HT1080 (cell line): Measurements from ENCODE around the gene TFG. TPM values are rescaled to one million over a fixed set of nuclear protein-coding genes. Genes with fewer than 3 reads are reported as not detected.
"Not testable (repeated sequence)": the region's sequence is repeated elsewhere in the genome, so short reads cannot be mapped to it uniquely, and the experiment has no call there.

ENCODE experiments used
- DNase-seq: peaks from one replicate; pipeline ENCODE4 v3.0.0-alpha.2; 2015; ENCODE audit warnings: low read depth
- polyA plus RNA-seq, 2 experiments: library from polyadenylated mRNA; depleted of rRNA; stranded (reverse); fragments of >200 nt; gene quantifications; 2 replicates each; pipeline ENCODE4 v1.2.3, GENCODE V29; 2015
- total RNA-seq: library from RNA; depleted of rRNA; stranded (reverse); fragments of >200 nt; shearing (Covaris generic); gene quantifications from 2 replicates; pipeline ENCODE4 v1.2.3, GENCODE V29; 2014; rRNA removed

Gene TFG
- 59.5 and 105 TPM in 2 replicates for total RNA-seq
- polyA plus RNA-seq (2015; cell fraction: cytosol; rRNA removed), result 160 and 177 TPM in 2 replicates
- polyA plus RNA-seq (2015; cell fraction: nucleus; rRNA removed), result 220 and 223 TPM in 2 replicates

GRCh38 chr3:100708989-100709841 is at the start of gene TFG:
TFG (plus strand) TSS chr3:100709494; CDS start chr3:100713686, 4,192 bp downstream.
- DNase-seq, result peak; percentile 99

GRCh38 chr3:100661294-100661693 is 48.0 kb upstream of the TFG start:
- DNase-seq, result not testable (repeated sequence)

- DNase-seq, result no peak
These were observed 47.0 kb upstream of the TFG start for GRCh38 chr3:100662113-100662823.

- peak; percentile 82 for DNase-seq
These were observed 44.1 kb upstream of the TFG start for GRCh38 chr3:100665230-100665629.

GRCh38 chr3:100666699-100667098 is 42.6 kb upstream of the TFG start:
- DNase-seq, result not testable (repeated sequence)

GRCh38 chr3:100667316-100667715 is 42.0 kb upstream of the TFG start:
- DNase-seq, result not testable (repeated sequence)

- DNase-seq, result not testable (repeated sequence)
These were observed 38.3 kb upstream of the TFG start for GRCh38 chr3:100670995-100671394.

- no peak for DNase-seq
These were observed 27.8 kb upstream of the TFG start for GRCh38 chr3:100681496-100681895.

- no peak for DNase-seq
These were observed 27.0 kb upstream of the TFG start for GRCh38 chr3:100682056-100682853.

GRCh38 chr3:100682854-100683760 is 26.2 kb upstream of the TFG start:
- no peak for DNase-seq

- no peak for DNase-seq
These were observed 16.1 kb upstream of the TFG start for GRCh38 chr3:100693225-100693624.

GRCh38 chr3:100695696-100696095 is 13.6 kb upstream of the TFG start:
- no peak for DNase-seq

- no peak for DNase-seq
These were observed 13.1 kb upstream of the TFG start for GRCh38 chr3:100696161-100696560.

GRCh38 chr3:100697172-100697571 is 12.1 kb upstream of the TFG start:
- no peak for DNase-seq

GRCh38 chr3:100697723-100698285 is 11.5 kb upstream of the TFG start:
- no peak for DNase-seq

- no peak for DNase-seq
These were observed 10.6 kb upstream of the TFG start for GRCh38 chr3:100698736-100699135.

GRCh38 chr3:100700708-100701107 is 8.6 kb upstream of the TFG start:
- no peak for DNase-seq

- no peak for DNase-seq
These were observed 7.0 kb upstream of the TFG start for GRCh38 chr3:100702082-100702979.

GRCh38 chr3:100702980-100703345 is 6.3 kb upstream of the TFG start:
- DNase-seq, result no peak
